ENCODE data around the gene TMEM53.

The TMEM53 gene

DNA sequence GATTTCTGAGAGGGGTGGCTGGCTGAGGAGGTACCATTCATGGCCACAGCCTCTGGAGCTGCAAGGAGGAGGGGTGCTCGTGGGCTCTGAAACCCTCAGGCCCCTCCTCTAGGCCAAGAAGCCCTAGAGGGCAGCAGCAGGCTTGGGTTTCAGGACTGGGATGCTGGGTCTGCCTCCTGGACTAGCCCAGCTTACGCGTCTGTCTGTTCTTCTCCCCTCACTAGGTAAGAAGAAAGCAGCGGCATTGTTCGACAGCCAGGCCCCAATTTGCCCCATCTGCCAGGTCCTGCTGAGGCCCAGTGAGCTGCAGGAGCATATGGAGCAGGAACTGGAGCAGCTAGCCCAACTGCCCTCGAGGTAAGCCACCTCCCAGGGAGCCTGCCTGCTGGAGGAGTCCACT, 60.3 kb downstream of the TMEM53 start:
- CTCF ChIA-PET = interaction anchor here (4.6 kb wide), 1 partner anchor 38 kb away, joined by 21 read pairs; no protein-coding TSS in a partner anchor
- H3K27ac ChIP-seq (ENCODE audit: extremely low read depth, low read depth, low read length) = no peak overlapping the region

DNA sequence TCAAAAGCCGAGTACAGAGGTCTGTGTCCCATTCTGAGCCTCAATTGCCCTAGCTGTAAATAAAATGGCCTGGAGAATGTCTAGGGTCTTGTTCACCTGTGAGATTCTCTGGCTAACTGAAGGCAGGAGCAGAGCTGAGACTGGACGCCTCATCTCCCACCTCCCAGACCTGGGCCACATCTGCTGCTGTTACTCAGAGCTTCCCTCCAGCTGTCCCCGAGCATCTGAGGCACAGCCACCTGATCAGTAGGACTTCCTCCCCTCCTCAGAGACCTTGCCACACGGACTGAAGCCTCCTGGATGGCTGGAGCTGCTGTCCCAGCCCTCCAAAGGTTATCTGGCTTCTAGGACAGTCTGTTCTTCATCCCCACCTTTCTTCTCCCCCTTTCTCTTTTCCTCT, 62.4 kb downstream of the TMEM53 start:
- no peak overlapping the region for H3K27ac ChIP-seq (ENCODE audit: extremely low read depth, low read depth, low read length)
- H3K36me3 ChIP-seq (ENCODE audit: control insufficient read depth in 2 of 2, insufficient read depth in 1 of 2, low read length in 2 of 2) = no peaks in the 10 kb centered on the region
- no peaks in the 10 kb centered on the region for H3K9me3 ChIP-seq (ENCODE audit: control insufficient read depth, insufficient read depth, low read depth, low read length)
- no peak overlapping the region for H3K4me3 ChIP-seq (ENCODE audit: low read depth, low read length)
- CTCF ChIA-PET = interaction anchor here (0.7 to 6.4 kb wide), 6 partner anchors 17 to 359 kb away, joined by 3 to 85 read pairs (median 4); partner anchors contain the start of genes ARMH1 and TMEM53
- peak; percentile 36; the same call in 1 of the 2 replicates for TF ChIP-seq GLIS1 (tag by site-specific recombination; IDR thresholded peaks at IDR 0.05)
- TF ChIP-seq, protein P1, sequence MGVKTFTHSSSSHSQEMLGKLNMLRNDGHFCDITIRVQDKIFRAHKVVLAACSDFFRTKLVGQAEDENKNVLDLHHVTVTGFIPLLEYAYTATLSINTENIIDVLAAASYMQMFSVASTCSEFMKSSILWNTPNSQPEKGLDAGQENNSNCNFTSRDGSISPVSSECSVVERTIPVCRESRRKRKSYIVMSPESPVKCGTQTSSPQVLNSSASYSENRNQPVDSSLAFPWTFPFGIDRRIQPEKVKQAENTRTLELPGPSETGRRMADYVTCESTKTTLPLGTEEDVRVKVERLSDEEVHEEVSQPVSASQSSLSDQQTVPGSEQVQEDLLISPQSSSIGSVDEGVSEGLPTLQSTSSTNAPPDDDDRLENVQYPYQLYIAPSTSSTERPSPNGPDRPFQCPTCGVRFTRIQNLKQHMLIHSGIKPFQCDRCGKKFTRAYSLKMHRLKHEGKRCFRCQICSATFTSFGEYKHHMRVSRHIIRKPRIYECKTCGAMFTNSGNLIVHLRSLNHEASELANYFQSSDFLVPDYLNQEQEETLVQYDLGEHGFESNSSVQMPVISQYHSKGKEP (tag by site-specific recombination; IDR thresholded peaks at IDR 0.05) = no peak
- no peaks in the 10 kb centered on the region for H3K4me1 ChIP-seq (ENCODE audit: control insufficient read depth, insufficient read depth, low read length)
- POLR2A ChIA-PET = interaction anchor here (4.8 kb wide), 1 partner anchor 20 kb away, joined by 18 read pairs; no protein-coding TSS in a partner anchor

More for the DNA sequence above, 60.3 kb downstream of the TMEM53 start:
- Histone ChIP-seq H3K9me3 (ENCODE audit: control insufficient read depth, insufficient read depth, low read depth, low read length) (no peaks in the 10 kb centered on the region), H3K4me1 (ENCODE audit: control insufficient read depth, insufficient read depth, low read length) (0 out of 2 replicates have a peak, but pooled peaks cover 2% of the 10 kb centered on the region), H3K4me3 (ENCODE audit: low read depth, low read length) (no peak overlapping the region), H3K36me3 (ENCODE audit: control insufficient read depth in 2 of 2, insufficient read depth in 1 of 2, low read length in 2 of 2) (no peaks in the 10 kb centered on the region)
- POLR2A ChIA-PET = no interaction called here
- TF ChIP-seq ZFP37 (tag by site-specific recombination; IDR thresholded peaks at IDR 0.05) = no peak
- no peak for TF ChIP-seq ZNF221 (tag by site-specific recombination; IDR thresholded peaks at IDR 0.05; ENCODE audit: borderline replicate concordance)
- TF ChIP-seq, protein P2, sequence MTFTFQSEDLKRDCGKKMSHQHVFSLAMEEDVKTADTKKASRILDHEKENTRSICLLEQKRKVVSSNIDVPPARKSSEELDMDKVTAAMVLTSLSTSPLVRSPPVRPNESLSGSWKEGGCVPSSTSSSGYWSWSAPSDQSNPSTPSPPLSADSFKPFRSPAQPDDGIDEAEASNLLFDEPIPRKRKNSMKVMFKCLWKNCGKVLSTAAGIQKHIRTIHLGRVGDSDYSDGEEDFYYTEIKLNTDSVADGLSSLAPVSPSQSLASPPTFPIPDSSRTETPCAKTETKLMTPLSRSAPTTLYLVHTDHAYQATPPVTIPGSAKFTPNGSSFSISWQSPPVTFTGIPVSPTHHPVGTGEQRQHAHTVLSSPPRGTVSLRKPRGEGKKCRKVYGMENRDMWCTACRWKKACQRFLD (tag by site-specific recombination; IDR thresholded peaks at IDR 0.05) = no peak
- no peak for TF ChIP-seq ZNF571 (tag by site-specific recombination; IDR thresholded peaks at IDR 0.05)
- no peak for TF ChIP-seq ZFP3 (tag by site-specific recombination; IDR thresholded peaks at IDR 0.05; ENCODE audit: low read depth)
- TF ChIP-seq, protein P3, sequence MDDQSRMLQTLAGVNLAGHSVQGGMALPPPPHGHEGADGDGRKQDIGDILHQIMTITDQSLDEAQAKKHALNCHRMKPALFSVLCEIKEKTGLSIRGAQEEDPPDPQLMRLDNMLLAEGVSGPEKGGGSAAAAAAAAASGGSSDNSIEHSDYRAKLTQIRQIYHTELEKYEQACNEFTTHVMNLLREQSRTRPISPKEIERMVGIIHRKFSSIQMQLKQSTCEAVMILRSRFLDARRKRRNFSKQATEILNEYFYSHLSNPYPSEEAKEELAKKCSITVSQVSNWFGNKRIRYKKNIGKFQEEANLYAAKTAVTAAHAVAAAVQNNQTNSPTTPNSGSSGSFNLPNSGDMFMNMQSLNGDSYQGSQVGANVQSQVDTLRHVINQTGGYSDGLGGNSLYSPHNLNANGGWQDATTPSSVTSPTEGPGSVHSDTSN (CRISPR knock-in tag; IDR thresholded peaks at IDR 0.05) = no peak
- no peak for TF ChIP-seq ZBTB48 (tag by site-specific recombination; IDR thresholded peaks at IDR 0.05)
- TF ChIP-seq, protein P4, sequence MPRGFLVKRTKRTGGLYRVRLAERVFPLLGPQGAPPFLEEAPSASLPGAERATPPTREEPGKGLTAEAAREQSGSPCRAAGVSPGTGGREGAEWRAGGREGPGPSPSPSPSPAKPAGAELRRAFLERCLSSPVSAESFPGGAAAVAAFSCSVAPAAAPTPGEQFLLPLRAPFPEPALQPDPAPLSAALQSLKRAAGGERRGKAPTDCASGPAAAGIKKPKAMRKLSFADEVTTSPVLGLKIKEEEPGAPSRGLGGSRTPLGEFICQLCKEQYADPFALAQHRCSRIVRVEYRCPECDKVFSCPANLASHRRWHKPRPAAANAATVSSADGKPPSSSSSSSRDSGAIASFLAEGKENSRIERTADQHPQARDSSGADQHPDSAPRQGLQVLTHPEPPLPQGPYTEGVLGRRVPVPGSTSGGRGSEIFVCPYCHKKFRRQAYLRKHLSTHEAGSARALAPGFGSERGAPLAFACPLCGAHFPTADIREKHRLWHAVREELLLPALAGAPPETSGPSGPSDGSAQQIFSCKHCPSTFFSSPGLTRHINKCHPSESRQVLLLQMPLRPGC (tag by site-specific recombination; IDR thresholded peaks at IDR 0.05) = no peak
- TF ChIP-seq, protein P5, sequence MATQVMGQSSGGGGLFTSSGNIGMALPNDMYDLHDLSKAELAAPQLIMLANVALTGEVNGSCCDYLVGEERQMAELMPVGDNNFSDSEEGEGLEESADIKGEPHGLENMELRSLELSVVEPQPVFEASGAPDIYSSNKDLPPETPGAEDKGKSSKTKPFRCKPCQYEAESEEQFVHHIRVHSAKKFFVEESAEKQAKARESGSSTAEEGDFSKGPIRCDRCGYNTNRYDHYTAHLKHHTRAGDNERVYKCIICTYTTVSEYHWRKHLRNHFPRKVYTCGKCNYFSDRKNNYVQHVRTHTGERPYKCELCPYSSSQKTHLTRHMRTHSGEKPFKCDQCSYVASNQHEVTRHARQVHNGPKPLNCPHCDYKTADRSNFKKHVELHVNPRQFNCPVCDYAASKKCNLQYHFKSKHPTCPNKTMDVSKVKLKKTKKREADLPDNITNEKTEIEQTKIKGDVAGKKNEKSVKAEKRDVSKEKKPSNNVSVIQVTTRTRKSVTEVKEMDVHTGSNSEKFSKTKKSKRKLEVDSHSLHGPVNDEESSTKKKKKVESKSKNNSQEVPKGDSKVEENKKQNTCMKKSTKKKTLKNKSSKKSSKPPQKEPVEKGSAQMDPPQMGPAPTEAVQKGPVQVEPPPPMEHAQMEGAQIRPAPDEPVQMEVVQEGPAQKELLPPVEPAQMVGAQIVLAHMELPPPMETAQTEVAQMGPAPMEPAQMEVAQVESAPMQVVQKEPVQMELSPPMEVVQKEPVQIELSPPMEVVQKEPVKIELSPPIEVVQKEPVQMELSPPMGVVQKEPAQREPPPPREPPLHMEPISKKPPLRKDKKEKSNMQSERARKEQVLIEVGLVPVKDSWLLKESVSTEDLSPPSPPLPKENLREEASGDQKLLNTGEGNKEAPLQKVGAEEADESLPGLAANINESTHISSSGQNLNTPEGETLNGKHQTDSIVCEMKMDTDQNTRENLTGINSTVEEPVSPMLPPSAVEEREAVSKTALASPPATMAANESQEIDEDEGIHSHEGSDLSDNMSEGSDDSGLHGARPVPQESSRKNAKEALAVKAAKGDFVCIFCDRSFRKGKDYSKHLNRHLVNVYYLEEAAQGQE (tag by site-specific recombination; IDR thresholded peaks at IDR 0.05) = no peak
- TF ChIP-seq KLF16 (tag by site-specific recombination; IDR thresholded peaks at IDR 0.05) = no peak
- TF ChIP-seq ZBTB8A (tag by site-specific recombination; IDR thresholded peaks at IDR 0.05) = no peak

Measured in HEK293 (cell line).